ENCODE results near the gene SPSB3. TPM values are rescaled to one million over a fixed set of nuclear protein-coding genes. Genes with fewer than 3 reads are reported as not detected.

The SPSB3 gene
- total RNA-seq, 1 donor from 2014 or later, result 36.8 TPM

GRCh38 chr16:1743376-1744337 lies 38.7 kb downstream of the SPSB3 start:
- no peak overlapping the region for H3K27ac ChIP-seq (replicated peaks)
- peaks cover 59% of the 10 kb centered on the region for H3K36me3 ChIP-seq
- no peaks in the 10 kb centered on the region for H3K9me3 ChIP-seq (replicated peaks)
- H3K4me3 ChIP-seq, result no peak overlapping the region
- H3K4me1 ChIP-seq, result no peaks in the 10 kb centered on the region
- no peak for DNase-seq
- intact Hi-C loops (cut with micrococcal nuclease), result no loop called here
- TF ChIP-seq CTCF (IDR thresholded peaks at IDR 0.05; ENCODE audit: borderline replicate concordance), result no peak
- H3K27me3 ChIP-seq (ENCODE audit: low read depth), result no peaks in the 10 kb centered on the region

GRCh38 chr16:1741553-1742165 lies 40.7 kb downstream of the SPSB3 start:
- TF ChIP-seq CTCF (IDR thresholded peaks at IDR 0.05; ENCODE audit: borderline replicate concordance), result no peak
- no peaks in the 10 kb centered on the region for H3K27me3 ChIP-seq (ENCODE audit: low read depth)
- DNase-seq, result no peak
- H3K27ac ChIP-seq (replicated peaks), result no peak overlapping the region
- intact Hi-C loops (cut with micrococcal nuclease), result no loop called here
- H3K36me3 ChIP-seq, result peaks cover 39% of the 10 kb centered on the region
- H3K9me3 ChIP-seq (replicated peaks), result no peaks in the 10 kb centered on the region
- no peaks in the 10 kb centered on the region for H3K4me1 ChIP-seq
- no peak overlapping the region for H3K4me3 ChIP-seq

DNA sequence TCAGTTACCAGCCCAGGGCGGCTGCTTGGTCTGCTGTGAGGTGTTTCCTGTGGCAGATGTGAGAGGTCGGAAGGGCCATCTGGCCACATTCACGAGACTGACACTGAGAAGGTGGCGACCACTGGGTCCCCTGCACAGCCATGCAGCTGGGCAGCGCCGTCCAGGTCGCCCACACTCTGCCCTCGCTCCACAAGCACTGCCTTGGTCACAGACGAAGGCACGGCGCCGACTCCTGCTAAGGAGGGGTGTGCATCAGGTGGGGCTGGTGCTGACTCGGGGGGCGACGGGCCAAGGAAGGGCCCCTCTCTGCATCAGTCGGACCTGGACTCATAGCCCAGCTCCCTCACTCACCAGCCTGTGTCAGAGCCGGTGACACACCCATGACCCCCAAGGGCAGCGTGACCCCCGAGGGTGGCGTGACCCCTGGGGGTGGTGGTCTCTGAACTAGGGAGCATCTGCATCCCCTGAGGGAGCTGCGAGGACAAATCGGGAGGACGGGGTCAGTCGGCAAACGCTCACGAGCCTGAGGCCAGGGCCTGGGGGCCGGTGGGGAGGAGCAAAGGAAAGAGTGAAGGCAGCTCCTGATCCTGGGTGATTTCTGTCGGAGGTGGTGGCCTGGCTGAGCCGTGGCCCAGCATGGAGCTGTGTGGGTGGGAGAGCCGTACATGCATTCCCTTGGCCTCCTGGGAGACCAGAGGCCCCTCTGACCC lies 41.4 kb downstream of the SPSB3 start:
- Histone ChIP-seq H3K27ac (replicated peaks) (no peak overlapping the region), H3K36me3 (peaks cover 33% of the 10 kb centered on the region), H3K4me3 (no peak overlapping the region), H3K27me3 (ENCODE audit: low read depth) (no peaks in the 10 kb centered on the region), H3K4me1 (no peaks in the 10 kb centered on the region), H3K9me3 (replicated peaks) (no peaks in the 10 kb centered on the region)
- no peak for TF ChIP-seq CTCF (IDR thresholded peaks at IDR 0.05; ENCODE audit: borderline replicate concordance)
- DNase-seq, result no peak
- intact Hi-C loops (cut with micrococcal nuclease), result no loop called here

GRCh38 chr16:1740234-1740633 lies 42.1 kb downstream of the SPSB3 start:
- no peaks in the 10 kb centered on the region for H3K4me1 ChIP-seq
- H3K4me3 ChIP-seq, result no peak overlapping the region
- H3K9me3 ChIP-seq (replicated peaks), result no peaks in the 10 kb centered on the region
- H3K27me3 ChIP-seq (ENCODE audit: low read depth), result no peaks in the 10 kb centered on the region
- peaks cover 26% of the 10 kb centered on the region for H3K36me3 ChIP-seq
- no peak overlapping the region for H3K27ac ChIP-seq (replicated peaks)
- intact Hi-C loops (cut with micrococcal nuclease), result no loop called here
- TF ChIP-seq CTCF (IDR thresholded peaks at IDR 0.05; ENCODE audit: borderline replicate concordance), result no peak
- no peak for DNase-seq

GRCh38 chr16:1734816-1735215 lies 47.6 kb downstream of the SPSB3 start:
- H3K27me3 ChIP-seq (ENCODE audit: low read depth), result no peaks in the 10 kb centered on the region
- no peaks in the 10 kb centered on the region for H3K4me1 ChIP-seq
- no peak for TF ChIP-seq CTCF (IDR thresholded peaks at IDR 0.05; ENCODE audit: borderline replicate concordance)
- no peak for DNase-seq
- intact Hi-C loops (cut with micrococcal nuclease), result no loop called here
- no peaks in the 10 kb centered on the region for H3K9me3 ChIP-seq (replicated peaks)
- peaks cover 47% of the 10 kb centered on the region for H3K36me3 ChIP-seq
- H3K4me3 ChIP-seq, result no peak overlapping the region
- H3K27ac ChIP-seq (replicated peaks), result no peak overlapping the region

All from left ventricle myocardium inferior (tissue), 1 donor.